HG03565 (cell line): Measurements from ENCODE around the gene OOSP4B.
"Not testable (repeated sequence)": the region's sequence is repeated elsewhere in the genome, so short reads cannot be mapped to it uniquely, and the experiment has no call there.

Experiments
- ATAC-seq: cut with Tn5 transposase; IDR thresholded peaks from one replicate; pipeline ENCODE4 v1.9.1; 2021; ENCODE audit warnings: mild to moderate bottlenecking, moderate library complexity; ENCODE audit not compliant: unreplicated experiment

OOSP4B gene

GRCh38 chr11:60059521-60060240, 42.7 kb downstream of the OOSP4B start:
- ATAC-seq, result no peak

DNA sequence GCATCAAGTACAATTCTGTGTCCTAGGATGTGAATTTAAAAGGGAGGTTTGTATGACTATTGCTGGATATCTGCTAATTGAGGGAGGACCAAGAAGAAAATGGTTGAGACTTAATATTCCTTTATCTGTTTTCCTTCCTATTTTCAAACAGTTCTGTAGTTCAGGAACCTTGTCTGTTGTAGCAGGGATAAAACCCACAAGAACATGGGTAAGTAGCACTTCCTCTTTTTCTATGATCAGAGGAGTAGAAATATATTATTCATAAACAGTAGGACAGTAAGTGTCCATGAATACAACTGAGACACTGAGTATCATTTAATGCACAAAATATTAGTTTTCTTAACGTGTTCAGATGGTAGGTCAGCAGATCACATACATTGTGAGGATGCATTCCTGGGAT, 47.1 kb downstream of the OOSP4B start:
- no peak for ATAC-seq

DNA sequence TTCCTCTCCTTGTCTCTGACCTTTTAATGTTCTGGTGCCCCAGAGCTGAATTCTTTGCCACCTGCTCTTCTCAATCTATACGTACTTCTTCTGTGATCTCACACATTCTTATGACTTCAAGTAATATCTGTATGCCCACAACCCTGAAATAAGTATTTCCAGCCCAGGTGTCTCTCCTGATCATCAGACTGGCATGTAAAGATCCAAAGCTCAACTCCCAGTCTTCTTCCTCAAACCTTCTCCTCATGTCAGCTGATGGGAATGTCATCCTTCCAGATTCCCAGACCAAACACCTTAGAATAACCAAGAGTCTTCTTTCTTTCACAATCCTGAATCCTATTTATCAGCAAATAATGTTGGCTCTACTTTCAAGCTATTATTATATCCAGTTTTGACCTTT, 48.8 kb downstream of the OOSP4B start:
- no peak for ATAC-seq

GRCh38 chr11:60069450-60069849, 52.5 kb downstream of the OOSP4B start:
- ATAC-seq, result no peak

GRCh38 chr11:60071644-60072043, 54.7 kb downstream of the OOSP4B start:
- not testable (repeated sequence) for ATAC-seq

DNA sequence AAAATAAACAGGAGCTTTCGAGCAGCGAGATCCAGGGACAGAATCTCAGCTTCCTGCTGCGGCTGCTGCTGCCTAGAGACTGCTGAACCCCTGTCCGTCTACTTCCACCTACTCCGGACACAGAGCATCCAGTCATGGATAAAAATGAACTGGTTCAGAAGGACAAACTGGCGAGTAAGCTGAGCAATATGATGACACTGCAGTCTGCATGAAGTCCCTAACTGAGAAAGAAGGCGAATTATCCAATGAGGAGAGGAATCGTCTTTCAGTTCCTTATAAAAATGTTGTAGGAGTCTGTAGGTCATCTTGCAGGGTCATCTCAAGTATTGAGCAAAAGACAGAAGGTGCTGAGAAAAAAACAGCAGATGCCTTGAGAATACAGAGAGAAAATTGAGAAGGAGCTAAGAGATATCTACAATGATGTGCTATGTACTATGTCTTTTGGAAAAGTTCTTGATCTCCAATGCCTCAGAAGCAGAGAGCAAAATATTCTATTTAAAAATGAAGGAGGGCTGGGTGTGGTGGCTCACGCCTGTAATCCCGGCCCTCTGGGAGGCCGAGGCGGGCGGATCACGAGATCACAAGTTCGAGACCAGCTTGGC, 60.3 kb downstream of the OOSP4B start:
- no peak for ATAC-seq

- no peak for ATAC-seq
Observed at GRCh38 chr11:60077981-60078380, 61.0 kb downstream of the OOSP4B start.

- ATAC-seq, result no peak
Observed at GRCh38 chr11:60078745-60079144, 61.8 kb downstream of the OOSP4B start.

GRCh38 chr11:60080535-60080934, 63.6 kb downstream of the OOSP4B start:
- no peak for ATAC-seq
